K562 treated with DMSO at 1 percent for 24 hours (cell line): ENCODE measurements around the gene HSP90B1. TPM values are rescaled to one million over a fixed set of nuclear protein-coding genes. Genes with fewer than 3 reads are reported as not detected.

ENCODE experiments used
- total RNA-seq: library from RNA; unstranded; fragments of 300-600 nt; gene quantifications from 2 replicates; pipeline ENCODE4 v1.2.3, GENCODE V29; 2022; ENCODE audit warnings: low read depth; ENCODE audit not compliant: insufficient read depth

HSP90B1 gene
- total RNA-seq = 256 and 285 TPM in 2 replicates

DNA sequence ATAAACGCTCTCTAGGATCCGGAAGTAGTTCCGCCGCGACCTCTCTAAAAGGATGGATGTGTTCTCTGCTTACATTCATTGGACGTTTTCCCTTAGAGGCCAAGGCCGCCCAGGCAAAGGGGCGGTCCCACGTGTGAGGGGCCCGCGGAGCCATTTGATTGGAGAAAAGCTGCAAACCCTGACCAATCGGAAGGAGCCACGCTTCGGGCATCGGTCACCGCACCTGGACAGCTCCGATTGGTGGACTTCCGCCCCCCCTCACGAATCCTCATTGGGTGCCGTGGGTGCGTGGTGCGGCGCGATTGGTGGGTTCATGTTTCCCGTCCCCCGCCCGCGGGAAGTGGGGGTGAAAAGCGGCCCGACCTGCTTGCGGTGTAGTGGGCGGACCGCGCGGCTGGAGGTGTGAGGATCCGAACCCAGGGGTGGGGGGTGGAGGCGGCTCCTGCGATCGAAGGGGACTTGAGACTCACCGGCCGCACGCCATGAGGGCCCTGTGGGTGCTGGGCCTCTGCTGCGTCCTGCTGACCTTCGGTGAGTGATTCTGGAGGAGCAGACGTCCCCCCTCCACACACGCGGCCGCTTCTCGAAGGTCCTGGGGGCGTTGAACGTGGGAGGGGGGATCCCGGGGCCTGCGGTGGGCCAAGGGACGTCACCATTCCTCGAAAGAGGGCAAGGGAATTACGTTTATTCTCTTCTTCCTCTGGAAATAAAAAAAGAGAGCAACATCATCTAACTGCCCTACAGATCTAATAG lies at the start of gene HSP90B1:
Gene HSP90B1, plus strand, starts transcription at position 377 of the 753 bp plus-strand sequence. Its CDS starts 106 bp downstream, at position 483.

DNA sequence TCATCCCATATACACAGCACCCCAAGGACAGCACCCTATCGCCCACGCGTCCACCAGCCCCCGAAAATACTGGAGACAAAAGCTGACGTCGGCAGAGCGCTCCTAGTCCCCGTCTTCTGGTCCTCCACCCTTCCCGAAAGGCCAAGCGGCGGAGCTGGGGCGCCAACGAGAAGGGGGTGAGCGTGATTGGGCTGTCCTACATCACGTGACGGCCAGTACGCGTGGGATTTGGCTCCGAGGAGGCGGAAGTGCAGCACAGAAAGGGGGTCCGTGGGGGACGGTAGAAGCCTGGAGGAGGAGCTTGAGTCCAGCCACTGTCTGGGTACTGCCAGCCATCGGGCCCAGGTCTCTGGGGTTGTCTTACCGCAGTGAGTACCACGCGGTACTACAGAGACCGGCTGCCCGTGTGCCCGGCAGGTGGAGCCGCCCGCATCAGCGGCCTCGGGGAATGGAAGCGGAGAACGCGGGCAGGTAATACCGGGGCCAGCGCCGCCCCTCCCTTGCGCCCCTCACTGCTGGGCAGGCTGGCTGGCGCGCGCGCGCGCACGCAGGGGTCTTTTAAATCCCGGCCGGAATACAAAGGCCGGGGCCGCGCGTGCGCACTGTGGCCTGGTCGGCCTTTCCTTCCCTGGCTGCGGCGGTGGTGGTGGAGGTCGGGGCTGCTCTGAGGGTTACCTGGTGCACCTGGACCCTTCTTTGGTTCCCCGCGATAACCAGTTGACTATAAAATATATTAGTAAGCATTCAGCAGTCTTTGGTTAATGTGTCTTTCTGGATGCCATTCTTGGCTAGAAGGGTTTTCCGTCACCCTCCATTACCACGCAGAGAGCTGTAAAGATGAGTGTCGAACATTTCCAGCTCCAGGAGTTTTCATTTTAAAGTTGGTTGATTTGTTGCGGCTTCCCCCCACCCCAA lies 35.6 kb downstream of the HSP90B1 start, which contains the start of gene TDG:
Gene TDG, plus strand, starts transcription at position 283 of the 915 bp plus-strand sequence. Its CDS starts 166 bp downstream, at position 449.

Other genes with a start within 250 kb of the HSP90B1 start
- 4.7 and 5.5 TPM in 2 replicates for gene NT5DC3, start 89.2 kb upstream of the HSP90B1 start, total RNA-seq
- gene TDG, start 35.5 kb downstream of the HSP90B1 start, total RNA-seq = 17.6 and 22.5 TPM in 2 replicates
- gene GLT8D2, start 119.8 kb downstream of the HSP90B1 start, total RNA-seq = 0.23 TPM in 1 of 2 replicates, not detected in the other
- gene HCFC2, start 134.1 kb downstream of the HSP90B1 start, total RNA-seq = 4.3 and 4.5 TPM in 2 replicates
- gene NFYB, start 207.8 kb downstream of the HSP90B1 start, total RNA-seq = 17.7 and 18.3 TPM in 2 replicates